ENCODE results near the gene COQ5.

Gene COQ5

DNA sequence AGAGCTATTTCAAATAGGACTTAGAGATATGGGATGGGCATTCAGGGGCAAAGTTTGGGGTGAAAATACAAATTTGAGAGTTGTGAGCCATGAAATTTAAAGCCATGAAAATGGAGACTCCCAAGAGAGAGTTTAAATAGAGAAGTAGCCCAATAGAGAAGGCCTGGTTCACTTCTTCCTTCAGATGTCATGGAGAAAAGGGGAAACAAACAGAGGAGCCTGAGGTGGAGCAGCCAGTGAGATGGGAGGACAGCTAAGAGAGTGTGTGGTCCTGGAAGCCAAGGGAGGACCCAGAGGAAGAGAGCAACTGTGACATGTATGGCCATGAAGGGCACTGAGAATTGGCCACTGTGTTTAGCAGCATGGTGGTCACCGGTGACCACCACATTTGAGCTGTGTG is 45.3 kb downstream of the COQ5 start:
- no peak for DNase-seq (ENCODE audit: low read depth, low spot score)

DNA sequence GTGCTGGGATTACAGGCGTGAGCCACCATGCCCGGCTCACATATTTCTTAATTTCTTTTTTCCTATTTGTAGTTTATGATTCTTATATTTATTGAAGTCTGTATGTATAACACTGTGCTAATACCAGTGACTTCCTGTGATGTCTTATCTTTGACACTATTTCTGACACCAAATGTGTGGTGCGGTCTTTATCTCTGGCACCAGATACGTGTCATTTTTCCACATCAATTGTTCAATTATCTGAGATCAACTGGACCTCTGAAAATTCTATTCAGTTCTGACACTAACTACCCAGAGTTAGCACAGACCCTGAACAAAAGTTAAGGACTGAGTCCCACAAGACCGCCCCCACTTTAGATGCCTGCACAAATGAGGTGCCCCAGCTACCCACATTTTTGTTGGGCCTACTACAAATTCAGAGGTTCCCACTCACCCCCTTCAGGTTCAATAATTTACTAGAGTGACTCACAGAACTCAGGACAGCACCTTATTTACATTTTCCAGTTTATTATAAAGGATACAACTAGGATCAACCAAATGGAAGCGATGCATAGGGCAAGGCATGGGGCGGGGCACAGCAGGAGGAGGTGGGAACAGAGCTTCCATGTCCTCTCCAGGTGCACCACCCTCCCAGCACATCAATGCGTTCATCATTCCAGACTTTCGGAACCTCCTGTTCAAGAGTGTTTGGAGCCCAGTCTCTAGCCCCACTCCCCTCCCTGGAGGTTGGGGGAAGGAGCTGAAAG is 47.8 kb downstream of the COQ5 start:
- no peak for DNase-seq (ENCODE audit: low read depth, low spot score)

- no peak for DNase-seq (ENCODE audit: low read depth, low spot score)
These were observed 48.7 kb downstream of the COQ5 start for GRCh38 chr12:120480211-120480610.

- no peak for DNase-seq (ENCODE audit: low read depth, low spot score)
These were observed 49.5 kb downstream of the COQ5 start for GRCh38 chr12:120479458-120479857.

GRCh38 chr12:120475643-120476042 is 53.3 kb downstream of the COQ5 start:
- DNase-seq (ENCODE audit: low read depth, low spot score) = no peak

DNA sequence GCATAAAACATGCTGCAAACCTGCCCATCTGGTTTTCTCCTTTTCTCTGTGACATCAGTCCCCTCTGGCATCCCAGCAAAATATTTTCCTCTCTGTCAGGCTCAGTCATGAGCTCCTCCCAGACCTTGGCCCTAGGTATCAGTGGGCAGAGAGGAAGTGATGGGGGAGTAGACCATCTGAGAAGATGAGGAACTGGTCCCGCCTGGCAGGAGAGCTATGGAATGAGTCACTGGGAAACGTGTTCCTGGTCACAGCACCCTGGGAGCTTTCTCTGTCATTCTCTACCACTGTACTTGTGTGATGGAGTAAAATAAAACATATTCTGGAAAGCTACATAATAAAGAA is 54.4 kb downstream of the COQ5 start:
- no peak for DNase-seq (ENCODE audit: low read depth, low spot score)

DNA sequence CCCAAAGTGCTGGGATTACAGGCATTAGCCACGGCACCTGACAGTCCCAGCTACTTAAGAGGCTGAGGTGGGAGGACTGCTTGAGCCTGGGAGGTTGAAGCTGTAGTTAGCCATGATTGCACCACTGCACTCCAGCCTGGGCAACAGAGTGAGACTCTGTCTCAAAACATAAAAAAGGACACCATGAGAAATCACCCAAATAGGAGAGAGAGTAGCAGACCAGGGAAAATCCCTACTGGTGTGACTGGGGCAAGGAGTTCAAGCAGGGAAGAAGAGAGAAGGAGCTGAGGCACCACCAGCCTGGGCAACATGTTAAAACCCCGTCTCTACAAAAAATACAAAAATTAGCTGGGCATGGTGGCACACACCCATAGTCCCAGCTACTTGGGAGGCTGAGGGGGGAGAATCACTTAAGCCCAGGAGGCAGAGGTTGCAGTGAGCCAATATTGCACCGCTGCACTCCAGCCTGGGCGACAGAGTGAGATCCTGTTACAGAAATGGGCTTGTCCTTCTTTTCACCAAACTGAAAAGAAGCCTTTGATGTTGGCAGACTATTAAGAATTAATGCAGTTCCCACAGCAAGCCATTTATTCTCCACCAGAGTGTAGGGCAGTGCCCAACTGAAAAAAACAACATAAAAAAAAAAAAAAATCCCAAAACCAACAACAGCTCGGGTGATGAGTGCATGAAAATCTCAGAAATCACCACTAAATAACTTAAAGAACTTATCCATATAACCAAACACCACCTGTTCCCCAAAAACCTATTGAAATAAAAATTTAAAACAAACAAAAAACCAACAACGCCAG is 54.9 kb downstream of the COQ5 start:
- no peak for DNase-seq (ENCODE audit: low read depth, low spot score)

GRCh38 chr12:120472521-120472920 is 56.4 kb downstream of the COQ5 start:
- no peak for DNase-seq (ENCODE audit: low read depth, low spot score)

DNA sequence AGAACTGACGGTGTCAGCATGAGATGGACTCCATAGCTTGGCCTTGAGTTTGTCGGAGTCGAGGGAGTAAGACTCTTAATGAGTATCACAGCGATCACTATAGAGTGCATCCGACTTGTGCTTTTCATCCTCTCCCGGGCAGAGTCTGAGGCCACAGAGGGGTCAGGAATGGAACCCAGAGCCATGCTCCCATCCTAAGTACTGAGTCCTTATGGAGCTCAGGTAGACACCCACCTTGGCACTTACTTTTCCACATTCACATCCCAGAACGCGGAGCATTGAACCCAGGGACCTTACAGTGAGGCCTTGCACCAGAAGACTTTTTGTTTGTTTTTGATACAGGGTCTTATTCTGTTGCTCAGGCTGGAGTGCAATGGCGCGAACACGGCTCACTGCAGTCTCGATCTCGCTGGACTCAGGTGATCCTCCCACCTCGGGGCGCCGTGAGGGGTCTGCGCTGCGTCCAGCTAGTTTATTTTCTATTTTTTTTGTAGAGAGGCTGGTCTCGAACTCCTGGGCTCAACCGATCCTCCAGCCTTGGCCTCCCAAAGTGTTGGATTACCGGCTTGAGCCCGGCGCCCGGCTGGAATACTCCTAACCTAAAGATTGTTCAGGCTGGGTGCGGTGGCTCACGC is 58.7 kb downstream of the COQ5 start:
- no peak for DNase-seq (ENCODE audit: low read depth, low spot score)

GRCh38 chr12:120469450-120470149 is 59.4 kb downstream of the COQ5 start, which contains the start of gene SRSF9:
SRSF9 (minus strand) TSS chr12:120469748; CDS start chr12:120469609, 139 bp downstream.
- DNase-seq (ENCODE audit: low read depth, low spot score) = peak; percentile 92

- peak; percentile 15 for DNase-seq (ENCODE audit: low read depth, low spot score)
These were observed 60.0 kb downstream of the COQ5 start for GRCh38 chr12:120468821-120469449.

DNA sequence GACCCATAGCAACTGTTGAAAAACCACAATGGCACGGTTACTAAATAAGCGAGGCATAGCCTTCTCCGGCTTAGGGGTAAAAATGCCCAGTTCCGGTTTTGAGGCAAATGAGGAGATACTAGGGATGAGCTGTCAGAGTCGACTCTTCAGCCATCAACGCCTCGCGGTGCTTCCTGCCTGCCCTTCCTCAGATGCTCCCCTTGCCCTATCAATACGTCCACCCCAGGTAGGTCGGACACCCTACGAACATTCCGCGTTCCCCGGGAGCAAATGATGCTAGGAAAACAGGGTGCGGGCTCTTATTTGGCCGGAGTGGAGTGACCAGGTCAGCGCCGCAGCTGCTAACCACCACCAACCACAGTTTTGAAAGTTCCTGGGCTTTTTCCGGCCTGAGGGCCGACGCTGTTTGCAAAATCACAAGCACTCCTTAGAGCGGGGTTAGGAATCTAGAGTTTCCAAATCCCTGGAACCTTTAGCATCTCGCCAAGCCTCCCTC is 60.6 kb downstream of the COQ5 start:
- DNase-seq (ENCODE audit: low read depth, low spot score) = no peak

- DNase-seq (ENCODE audit: low read depth, low spot score) = no peak
These were observed 61.5 kb downstream of the COQ5 start for GRCh38 chr12:120467439-120467838.

- DNase-seq (ENCODE audit: low read depth, low spot score) = no peak
These were observed 62.2 kb downstream of the COQ5 start for GRCh38 chr12:120466560-120467315.

DNA sequence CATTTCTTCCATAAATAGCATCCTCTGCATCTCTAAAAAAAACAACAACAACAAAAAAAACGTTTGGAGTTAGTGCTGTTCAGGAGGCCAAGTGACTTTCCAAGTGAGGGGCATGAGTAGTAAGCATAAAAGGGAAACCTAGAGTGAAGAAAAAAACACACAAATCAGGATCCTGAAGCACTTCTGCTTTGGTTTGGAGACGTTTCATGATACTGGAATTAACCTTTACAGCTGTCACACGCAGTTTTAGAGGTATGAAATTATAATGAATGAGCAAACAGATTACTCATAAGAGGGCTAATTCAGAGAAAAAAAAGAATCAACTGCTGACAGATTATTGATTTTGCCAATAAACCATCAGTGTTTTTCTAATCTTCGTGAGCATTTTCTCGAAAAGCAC is 63.2 kb downstream of the COQ5 start:
- no peak for DNase-seq (ENCODE audit: low read depth, low spot score)

GRCh38 chr12:120463712-120464111 is 65.2 kb downstream of the COQ5 start:
- DNase-seq (ENCODE audit: low read depth, low spot score) = no peak

GRCh38 chr12:120462099-120462640 is 66.8 kb downstream of the COQ5 start:
- no peak for DNase-seq (ENCODE audit: low read depth, low spot score)

- no peak for DNase-seq (ENCODE audit: low read depth, low spot score)
These were observed 68.8 kb downstream of the COQ5 start for GRCh38 chr12:120460157-120460556.

DNA sequence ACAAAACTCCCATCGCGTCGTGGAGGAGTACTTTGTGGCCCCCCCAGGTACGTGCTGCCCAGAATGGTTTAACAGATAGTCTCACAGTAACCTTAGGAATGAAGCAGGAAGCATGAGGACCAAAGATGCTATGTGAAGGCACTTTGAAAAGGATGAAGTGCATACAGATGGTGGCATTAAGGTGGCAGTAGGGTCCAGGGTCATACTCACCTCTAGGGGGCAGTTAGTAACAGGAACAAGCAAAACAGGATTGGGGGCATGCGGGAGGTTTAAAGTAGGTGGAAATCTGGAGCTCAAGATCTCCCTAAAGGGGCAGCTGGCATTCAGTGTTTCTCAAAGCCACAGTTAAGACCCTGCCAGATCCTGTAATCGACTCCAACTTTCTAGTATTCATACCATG is 71.8 kb downstream of the COQ5 start:
- no peak for DNase-seq (ENCODE audit: low read depth, low spot score)

DNA sequence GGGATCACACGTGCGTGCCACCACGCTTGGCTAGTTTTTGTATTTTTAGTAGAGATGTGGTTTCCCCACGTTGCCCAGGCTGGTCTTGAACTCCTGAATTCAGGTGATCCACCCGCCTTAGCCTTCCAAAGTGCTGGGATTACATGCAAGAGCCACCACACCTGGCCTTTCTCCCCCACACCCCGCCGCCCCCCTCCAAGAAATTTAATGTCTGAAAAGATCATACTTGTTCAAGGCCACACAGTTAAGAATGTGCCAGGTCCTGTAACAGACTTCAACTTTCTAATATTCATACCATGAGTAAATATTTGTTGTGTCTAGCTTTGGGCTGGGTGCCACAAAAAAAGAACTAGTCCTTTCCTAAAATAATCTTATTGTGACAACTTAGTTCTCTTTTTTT is 73.7 kb downstream of the COQ5 start:
- no peak for DNase-seq (ENCODE audit: low read depth, low spot score)

Data from activated naive CD8-positive, alpha-beta T cell treated with anti-CD3 and anti-CD28 coated beads, Interleukin-2, amount 50 U/mL, for 16 hours (primary cell).